ENCODE measurements around the gene LGR5.

LGR5 gene

DNA sequence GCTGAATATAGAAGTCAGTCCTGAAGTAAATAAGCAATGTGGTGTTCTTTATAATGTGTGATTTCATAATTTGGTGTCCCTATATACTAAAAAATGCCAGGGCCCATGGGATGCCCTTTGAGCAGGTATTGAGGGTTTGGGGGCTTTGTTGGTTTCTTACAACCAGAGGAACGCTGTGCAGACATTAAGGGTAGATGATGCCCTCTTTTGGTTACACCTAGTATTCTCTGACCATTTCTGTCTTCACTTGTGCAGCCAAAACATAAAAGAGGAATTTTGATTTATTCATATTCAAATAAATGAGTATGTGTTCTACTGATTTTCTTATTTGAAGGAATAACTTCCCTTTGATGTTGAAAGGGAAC is 3.0 kb downstream of the LGR5 start:
- Histone ChIP-seq H3K4me2 (ENCODE audit: low read length) (no peak overlapping the region), H3K36me3 (replicated peaks; ENCODE audit: low read depth, low read length) (no peaks in the 10 kb centered on the region), H4K20me1 (ENCODE audit: insufficient read depth, low read length) (no peaks in the 10 kb centered on the region), H3K27ac (ENCODE audit: low read length) (no peak overlapping the region), H3K9ac (ENCODE audit: low read length) (no peak overlapping the region), H3K4me1 (ENCODE audit: low read length) (no peaks in the 10 kb centered on the region), H3K9me3 (ENCODE audit: insufficient read depth, low read length) (no peaks in the 10 kb centered on the region), H3K79me2 (ENCODE audit: low read length) (no peaks in the 10 kb centered on the region), H3K27me3 (ENCODE audit: low read depth, low read length) (no peaks in the 10 kb centered on the region), H3K4me3 (ENCODE audit: low read length) (no peak overlapping the region), H2AFZ (ENCODE audit: low read depth, low read length) (no peak overlapping the region)
- TF ChIP-seq, protein P1, sequence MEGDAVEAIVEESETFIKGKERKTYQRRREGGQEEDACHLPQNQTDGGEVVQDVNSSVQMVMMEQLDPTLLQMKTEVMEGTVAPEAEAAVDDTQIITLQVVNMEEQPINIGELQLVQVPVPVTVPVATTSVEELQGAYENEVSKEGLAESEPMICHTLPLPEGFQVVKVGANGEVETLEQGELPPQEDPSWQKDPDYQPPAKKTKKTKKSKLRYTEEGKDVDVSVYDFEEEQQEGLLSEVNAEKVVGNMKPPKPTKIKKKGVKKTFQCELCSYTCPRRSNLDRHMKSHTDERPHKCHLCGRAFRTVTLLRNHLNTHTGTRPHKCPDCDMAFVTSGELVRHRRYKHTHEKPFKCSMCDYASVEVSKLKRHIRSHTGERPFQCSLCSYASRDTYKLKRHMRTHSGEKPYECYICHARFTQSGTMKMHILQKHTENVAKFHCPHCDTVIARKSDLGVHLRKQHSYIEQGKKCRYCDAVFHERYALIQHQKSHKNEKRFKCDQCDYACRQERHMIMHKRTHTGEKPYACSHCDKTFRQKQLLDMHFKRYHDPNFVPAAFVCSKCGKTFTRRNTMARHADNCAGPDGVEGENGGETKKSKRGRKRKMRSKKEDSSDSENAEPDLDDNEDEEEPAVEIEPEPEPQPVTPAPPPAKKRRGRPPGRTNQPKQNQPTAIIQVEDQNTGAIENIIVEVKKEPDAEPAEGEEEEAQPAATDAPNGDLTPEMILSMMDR (IDR thresholded peaks at IDR 0.05; ENCODE audit: low read depth, low read length), result no peak
- no peak for TF ChIP-seq EZH2phosphoT487 (IDR thresholded peaks at IDR 0.05; ENCODE audit: low read depth)

DNA sequence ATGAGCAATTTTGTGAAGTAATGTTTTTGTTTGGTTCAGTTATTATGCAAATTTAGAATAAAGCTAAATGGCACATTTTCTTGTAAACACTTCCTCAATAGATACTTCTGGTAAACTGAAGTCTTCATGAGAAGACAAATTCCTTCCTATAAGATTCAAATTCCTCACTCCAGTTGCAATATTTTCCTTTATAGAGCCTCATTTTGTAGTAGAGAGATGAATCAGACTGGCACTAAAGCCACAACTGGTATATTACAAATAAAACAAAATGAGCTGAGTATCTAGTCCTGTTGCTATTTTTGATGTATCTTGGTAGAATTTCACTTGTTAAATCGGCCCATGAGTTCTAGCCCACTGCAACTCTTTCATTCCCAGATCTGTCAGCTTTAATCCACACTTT is 5.5 kb downstream of the LGR5 start:
- Histone ChIP-seq H2AFZ (ENCODE audit: low read depth, low read length) (no peak overlapping the region), H3K9ac (ENCODE audit: low read length) (no peak overlapping the region), H3K79me2 (ENCODE audit: low read length) (no peaks in the 10 kb centered on the region), H3K36me3 (replicated peaks; ENCODE audit: low read depth, low read length) (no peaks in the 10 kb centered on the region), H3K27me3 (ENCODE audit: low read depth, low read length) (no peaks in the 10 kb centered on the region), H3K27ac (ENCODE audit: low read length) (no peak overlapping the region), H3K4me3 (ENCODE audit: low read length) (no peak overlapping the region), H4K20me1 (ENCODE audit: insufficient read depth, low read length) (no peaks in the 10 kb centered on the region), H3K9me3 (ENCODE audit: insufficient read depth, low read length) (no peaks in the 10 kb centered on the region), H3K4me1 (ENCODE audit: low read length) (no peaks in the 10 kb centered on the region), H3K4me2 (ENCODE audit: low read length) (no peak overlapping the region)
- TF ChIP-seq EZH2phosphoT487 (IDR thresholded peaks at IDR 0.05; ENCODE audit: low read depth), result no peak
- TF ChIP-seq, protein P1 (IDR thresholded peaks at IDR 0.05; ENCODE audit: low read depth, low read length), result no peak

DNA sequence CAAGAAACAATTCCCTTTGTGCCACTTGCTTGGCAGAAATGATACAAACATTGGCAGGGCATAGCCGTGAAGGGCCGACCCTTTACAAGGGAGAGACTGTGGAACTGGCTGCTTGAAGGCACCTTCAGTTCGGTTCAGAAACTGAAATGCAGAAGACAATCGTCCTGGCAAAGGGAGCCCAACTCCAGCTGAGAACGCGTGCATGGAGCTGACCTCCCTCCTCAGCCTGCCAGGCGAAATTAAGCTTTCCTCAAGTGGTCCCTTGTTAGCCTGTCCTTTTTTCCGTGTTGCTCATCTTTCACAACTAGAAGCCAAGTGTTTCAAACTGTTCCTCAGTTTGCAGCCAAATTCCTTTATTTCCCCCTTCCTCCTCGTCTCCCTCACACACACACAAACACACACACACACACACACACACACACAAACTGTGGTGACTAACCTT is 8.1 kb downstream of the LGR5 start:
- Histone ChIP-seq H3K27ac (ENCODE audit: low read length) (no peak overlapping the region), H3K4me1 (ENCODE audit: low read length) (no peaks in the 10 kb centered on the region), H4K20me1 (ENCODE audit: insufficient read depth, low read length) (no peaks in the 10 kb centered on the region), H3K4me2 (ENCODE audit: low read length) (no peak overlapping the region), H2AFZ (ENCODE audit: low read depth, low read length) (no peak overlapping the region), H3K36me3 (replicated peaks; ENCODE audit: low read depth, low read length) (no peaks in the 10 kb centered on the region), H3K9me3 (ENCODE audit: insufficient read depth, low read length) (no peaks in the 10 kb centered on the region), H3K27me3 (ENCODE audit: low read depth, low read length) (no peaks in the 10 kb centered on the region), H3K9ac (ENCODE audit: low read length) (no peak overlapping the region), H3K4me3 (ENCODE audit: low read length) (no peak overlapping the region), H3K79me2 (ENCODE audit: low read length) (no peaks in the 10 kb centered on the region)
- TF ChIP-seq, protein P1 (IDR thresholded peaks at IDR 0.05; ENCODE audit: low read depth, low read length), result no peak
- TF ChIP-seq EZH2phosphoT487 (IDR thresholded peaks at IDR 0.05; ENCODE audit: low read depth), result no peak

DNA sequence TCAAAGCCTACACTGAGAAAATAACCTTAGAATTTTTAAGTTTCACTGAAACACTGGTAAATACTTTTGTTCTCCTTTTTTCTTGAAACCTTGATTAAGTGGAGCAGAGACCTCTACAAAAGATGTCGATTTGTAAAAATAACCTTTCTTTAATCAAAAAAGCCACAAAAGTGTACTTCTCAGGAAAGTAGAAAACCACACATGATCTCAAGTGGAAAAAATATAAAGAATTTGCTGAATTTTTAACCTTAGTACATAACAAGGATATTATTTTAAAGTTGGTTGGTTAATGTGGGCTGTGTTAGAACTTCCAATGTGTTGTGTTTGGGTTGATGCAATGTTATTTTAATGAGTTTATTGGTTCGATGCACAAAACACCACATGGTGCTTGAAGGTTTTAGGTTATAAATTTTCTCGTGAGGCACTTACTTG is 8.6 kb downstream of the LGR5 start:
- H4K20me1 ChIP-seq (ENCODE audit: insufficient read depth, low read length), result no peaks in the 10 kb centered on the region
- H3K4me2 ChIP-seq (ENCODE audit: low read length), result no peak overlapping the region
- no peaks in the 10 kb centered on the region for H3K27me3 ChIP-seq (ENCODE audit: low read depth, low read length)
- no peak overlapping the region for H2AFZ ChIP-seq (ENCODE audit: low read depth, low read length)
- no peak overlapping the region for H3K9ac ChIP-seq (ENCODE audit: low read length)
- no peaks in the 10 kb centered on the region for H3K9me3 ChIP-seq (ENCODE audit: insufficient read depth, low read length)
- H3K27ac ChIP-seq (ENCODE audit: low read length), result no peak overlapping the region
- H3K36me3 ChIP-seq (replicated peaks; ENCODE audit: low read depth, low read length), result no peaks in the 10 kb centered on the region
- no peaks in the 10 kb centered on the region for H3K79me2 ChIP-seq (ENCODE audit: low read length)
- TF ChIP-seq EZH2phosphoT487 (IDR thresholded peaks at IDR 0.05; ENCODE audit: low read depth), result no peak
- TF ChIP-seq, protein P1 (IDR thresholded peaks at IDR 0.05; ENCODE audit: low read depth, low read length), result no peak
- H3K4me3 ChIP-seq (ENCODE audit: low read length), result no peak overlapping the region
- H3K4me1 ChIP-seq (ENCODE audit: low read length), result no peaks in the 10 kb centered on the region

Measured in OCI-LY3 (cell line).